WI38 (cell line): ENCODE data around the gene RBKS.
"Not testable (repeated sequence)": the region's sequence is repeated elsewhere in the genome, so short reads cannot be mapped to it uniquely, and the experiment has no call there.

Experiments used
- H3K4me3 ChIP-seq: 2 replicates; pipeline ENCODE4 v1.5.1; 2011; ENCODE audit warnings: low read depth, mild to moderate bottlenecking, control low read depth, low read length
- TF ChIP-seq, protein P1 (sequence below): IDR thresholded peaks from 2 replicates; pipeline ENCODE4 v1.5.1; 2012; ENCODE audit warnings: low read depth, mild to moderate bottlenecking, control low read depth, low read length

RBKS gene

GRCh38 chr2:27752551-27753237 is 137.5 kb downstream of the RBKS start:
- TF ChIP-seq, protein P1, sequence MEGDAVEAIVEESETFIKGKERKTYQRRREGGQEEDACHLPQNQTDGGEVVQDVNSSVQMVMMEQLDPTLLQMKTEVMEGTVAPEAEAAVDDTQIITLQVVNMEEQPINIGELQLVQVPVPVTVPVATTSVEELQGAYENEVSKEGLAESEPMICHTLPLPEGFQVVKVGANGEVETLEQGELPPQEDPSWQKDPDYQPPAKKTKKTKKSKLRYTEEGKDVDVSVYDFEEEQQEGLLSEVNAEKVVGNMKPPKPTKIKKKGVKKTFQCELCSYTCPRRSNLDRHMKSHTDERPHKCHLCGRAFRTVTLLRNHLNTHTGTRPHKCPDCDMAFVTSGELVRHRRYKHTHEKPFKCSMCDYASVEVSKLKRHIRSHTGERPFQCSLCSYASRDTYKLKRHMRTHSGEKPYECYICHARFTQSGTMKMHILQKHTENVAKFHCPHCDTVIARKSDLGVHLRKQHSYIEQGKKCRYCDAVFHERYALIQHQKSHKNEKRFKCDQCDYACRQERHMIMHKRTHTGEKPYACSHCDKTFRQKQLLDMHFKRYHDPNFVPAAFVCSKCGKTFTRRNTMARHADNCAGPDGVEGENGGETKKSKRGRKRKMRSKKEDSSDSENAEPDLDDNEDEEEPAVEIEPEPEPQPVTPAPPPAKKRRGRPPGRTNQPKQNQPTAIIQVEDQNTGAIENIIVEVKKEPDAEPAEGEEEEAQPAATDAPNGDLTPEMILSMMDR: no peak
- H3K4me3 ChIP-seq: no peak overlapping the region

GRCh38 chr2:27751377-27751776 is 138.8 kb downstream of the RBKS start:
- H3K4me3 ChIP-seq: no peak overlapping the region
- TF ChIP-seq, protein P1: no peak

DNA sequence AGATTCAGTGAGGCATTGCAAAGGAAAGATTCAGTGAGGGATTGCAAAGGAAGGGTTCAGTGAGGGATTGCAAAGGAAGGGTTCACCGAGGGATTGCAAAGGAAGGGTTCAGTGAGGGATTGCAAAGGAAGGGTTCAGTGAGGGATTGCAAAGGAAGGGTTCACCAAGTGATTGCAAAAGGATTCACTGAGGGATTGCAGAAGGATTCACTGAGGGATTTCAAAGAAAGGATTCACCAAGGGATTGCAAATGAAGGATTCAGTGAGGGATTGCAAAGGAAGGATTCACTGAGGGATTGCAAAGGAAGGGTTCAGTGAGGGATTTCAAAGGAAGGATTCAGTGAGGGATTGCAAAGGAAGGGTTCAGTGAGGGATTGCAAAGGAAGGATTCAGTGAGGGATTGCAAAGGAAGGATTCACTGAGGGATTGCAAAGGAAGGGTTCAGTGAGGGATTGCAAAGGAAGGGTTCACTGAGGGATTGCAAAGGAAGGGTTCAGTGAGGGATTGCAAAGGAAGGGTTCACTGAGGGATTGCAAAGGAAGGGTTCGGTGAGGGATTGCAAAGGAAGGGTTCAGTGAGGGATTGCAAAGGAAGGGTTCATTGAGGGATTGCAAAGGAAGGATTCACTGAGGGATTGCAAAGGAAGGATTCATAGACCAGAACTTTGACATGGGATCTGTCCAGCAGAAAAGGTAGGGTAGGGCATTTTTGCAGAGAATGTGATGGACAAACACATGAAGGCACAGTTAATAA is 141.2 kb downstream of the RBKS start:
- not testable (repeated sequence) for H3K4me3 ChIP-seq

DNA sequence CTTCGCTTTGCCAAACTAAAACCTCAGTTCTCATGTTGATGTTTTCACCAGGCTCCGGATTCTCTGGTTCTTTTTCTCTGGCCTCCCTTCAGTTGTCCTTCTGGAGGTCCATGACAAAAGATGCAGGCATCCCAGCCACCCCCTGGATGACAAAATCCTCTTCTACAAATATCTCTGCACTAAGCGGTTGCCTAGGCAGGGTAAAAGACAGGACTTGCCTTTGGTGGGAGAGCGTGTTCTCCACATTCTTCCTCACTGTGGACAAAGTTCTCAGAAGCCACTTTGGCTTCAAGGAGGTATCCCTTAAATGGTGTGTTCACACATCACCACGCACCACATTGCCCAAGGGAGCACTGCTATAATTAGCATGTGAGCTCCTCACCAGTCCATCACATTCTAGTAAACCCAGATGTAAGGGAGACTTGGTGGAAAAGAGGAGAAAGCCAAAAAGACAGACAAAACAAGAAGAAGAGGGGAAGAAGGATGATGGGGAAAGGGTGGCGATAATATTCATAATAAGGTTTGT is 142.3 kb downstream of the RBKS start:
- TF ChIP-seq, protein P1: no peak
- no peak overlapping the region for H3K4me3 ChIP-seq

GRCh38 chr2:27746325-27746724 is 143.9 kb downstream of the RBKS start:
- TF ChIP-seq, protein P1: no peak
- no peak overlapping the region for H3K4me3 ChIP-seq

GRCh38 chr2:27745494-27745893 is 144.7 kb downstream of the RBKS start:
- H3K4me3 ChIP-seq: not testable (repeated sequence)

DNA sequence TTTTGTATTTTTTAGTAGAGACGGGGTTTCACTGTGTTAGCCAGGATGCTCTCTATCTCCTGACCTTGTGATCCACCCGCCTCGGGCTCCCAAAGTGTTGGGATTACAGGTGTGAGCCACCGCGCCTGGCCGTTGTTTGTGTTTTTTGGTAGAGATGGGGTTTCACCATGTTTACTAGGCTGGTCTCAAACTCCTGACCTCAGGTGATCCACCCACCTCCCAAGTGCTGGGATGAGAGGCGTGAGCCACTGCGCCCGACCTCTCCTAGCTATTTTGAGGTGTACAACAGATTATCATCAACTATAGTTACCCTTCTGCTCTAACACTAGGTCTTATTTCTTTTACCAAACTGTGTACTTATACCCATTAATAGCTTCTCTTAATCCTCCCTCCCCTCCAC is 147.6 kb downstream of the RBKS start:
- H3K4me3 ChIP-seq: no peak overlapping the region
- TF ChIP-seq, protein P1: no peak

DNA sequence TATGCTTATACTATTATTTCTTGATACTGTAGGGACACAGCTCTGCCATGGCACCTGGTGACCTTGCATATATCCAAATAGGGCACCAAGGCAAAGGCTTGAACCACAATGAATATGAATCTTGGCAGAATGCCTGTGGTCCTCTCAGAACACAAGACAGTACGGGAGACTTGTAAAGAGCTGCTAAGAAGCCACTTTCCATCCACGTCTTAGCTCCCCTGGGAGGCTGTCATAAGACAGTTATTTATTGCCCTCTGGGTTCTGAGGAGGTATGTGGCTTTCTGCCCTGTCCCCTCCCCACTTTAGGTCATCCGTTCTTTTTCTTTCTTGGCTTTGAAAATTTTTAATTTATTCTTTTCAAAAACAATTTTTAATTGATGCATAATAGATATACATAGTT is 148.5 kb downstream of the RBKS start:
- no peak overlapping the region for H3K4me3 ChIP-seq
- TF ChIP-seq, protein P1: no peak
